ENCODE data around the gene ACAD10. TPM values are rescaled to one million over a fixed set of nuclear protein-coding genes. Genes with fewer than 3 reads are reported as not detected.

The ACAD10 gene
- total RNA-seq, 4 donors from 2014 or later, result 8.8 to 21.6 (median 16.8) TPM

DNA sequence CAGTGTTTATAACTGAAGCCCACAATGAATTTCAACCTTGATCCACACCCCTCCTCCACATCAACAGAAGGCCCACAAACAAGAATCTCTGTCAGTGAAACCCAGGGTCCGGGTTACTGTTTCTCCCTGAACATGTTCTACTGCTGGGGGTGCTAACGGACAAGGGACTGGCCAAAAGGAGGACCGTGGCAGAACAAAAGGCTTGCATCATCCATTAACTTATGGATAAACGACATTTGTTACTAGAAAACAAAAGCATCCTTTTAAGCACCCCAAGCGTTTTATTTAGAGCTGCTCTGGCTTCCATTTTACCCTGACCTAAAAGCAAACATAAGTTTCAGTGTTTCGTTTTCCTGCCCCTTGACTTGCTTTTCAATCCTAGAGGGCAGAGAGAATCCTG lies 32.3 kb upstream of the ACAD10 start:
- peaks cover 70 to 99% (median 92%) of the 10 kb centered on the region in 4 donors for H3K36me3 ChIP-seq
- intact Hi-C loops (cut with DNase I), result no loop called here

DNA sequence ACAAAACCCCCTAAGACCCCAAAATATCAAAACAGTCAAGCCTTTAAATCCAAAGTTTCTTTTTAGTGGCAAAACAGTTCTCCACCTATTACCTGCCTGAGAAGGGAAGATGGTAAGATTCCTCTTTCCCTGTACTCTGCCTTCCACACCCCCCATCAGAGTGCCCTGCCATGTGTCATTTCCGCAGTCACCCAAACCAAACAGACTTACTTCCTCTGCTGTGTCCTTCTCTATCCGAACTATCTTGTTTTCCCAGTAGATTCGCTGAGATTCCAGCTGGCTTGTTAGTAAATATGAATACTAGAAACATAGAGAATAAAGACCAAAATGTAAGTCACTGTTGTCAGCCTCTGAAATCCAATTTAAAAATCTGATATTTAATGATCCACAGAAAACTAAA lies 30.5 kb upstream of the ACAD10 start:
- intact Hi-C loops (cut with DNase I), result no loop called here
- no peaks in the 10 kb centered on the region for H3K4me1 ChIP-seq
- no peak for TF ChIP-seq POLR2A (IDR thresholded peaks at IDR 0.05; ENCODE audit: low read depth)
- TF ChIP-seq EP300 (IDR thresholded peaks at IDR 0.05), result no peak
- TF ChIP-seq, protein P1, sequence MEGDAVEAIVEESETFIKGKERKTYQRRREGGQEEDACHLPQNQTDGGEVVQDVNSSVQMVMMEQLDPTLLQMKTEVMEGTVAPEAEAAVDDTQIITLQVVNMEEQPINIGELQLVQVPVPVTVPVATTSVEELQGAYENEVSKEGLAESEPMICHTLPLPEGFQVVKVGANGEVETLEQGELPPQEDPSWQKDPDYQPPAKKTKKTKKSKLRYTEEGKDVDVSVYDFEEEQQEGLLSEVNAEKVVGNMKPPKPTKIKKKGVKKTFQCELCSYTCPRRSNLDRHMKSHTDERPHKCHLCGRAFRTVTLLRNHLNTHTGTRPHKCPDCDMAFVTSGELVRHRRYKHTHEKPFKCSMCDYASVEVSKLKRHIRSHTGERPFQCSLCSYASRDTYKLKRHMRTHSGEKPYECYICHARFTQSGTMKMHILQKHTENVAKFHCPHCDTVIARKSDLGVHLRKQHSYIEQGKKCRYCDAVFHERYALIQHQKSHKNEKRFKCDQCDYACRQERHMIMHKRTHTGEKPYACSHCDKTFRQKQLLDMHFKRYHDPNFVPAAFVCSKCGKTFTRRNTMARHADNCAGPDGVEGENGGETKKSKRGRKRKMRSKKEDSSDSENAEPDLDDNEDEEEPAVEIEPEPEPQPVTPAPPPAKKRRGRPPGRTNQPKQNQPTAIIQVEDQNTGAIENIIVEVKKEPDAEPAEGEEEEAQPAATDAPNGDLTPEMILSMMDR (IDR thresholded peaks at IDR 0.05), result no peak
- H3K4me3 ChIP-seq, result no peak overlapping the region
- 88% methylated on average over 3 of the region's 3 CpGs for WGBS
- H3K9me3 ChIP-seq, result no peaks in the 10 kb centered on the region
- H3K27ac ChIP-seq (replicated peaks in 1 of 4), result no peak overlapping the region
- H3K36me3 ChIP-seq, result peaks cover 73 to 99% (median 93%) of the 10 kb centered on the region in 4 donors
- DNase-seq (ENCODE audit: extremely low spot score), result no peak
- H3K27me3 ChIP-seq, result no peaks in the 10 kb centered on the region

More for the DNA sequence above, 32.3 kb upstream of the ACAD10 start:
- no peak for DNase-seq (ENCODE audit: extremely low spot score)
- WGBS, result 89% methylated on average over 6 of the region's 6 CpGs
- Histone ChIP-seq H3K27ac (replicated peaks in 1 of 4) (no peak overlapping the region), H3K4me3 (no peak overlapping the region), H3K27me3 (no peaks in the 10 kb centered on the region), H3K4me1 (no peaks in the 10 kb centered on the region), H3K9me3 (no peaks in the 10 kb centered on the region)
- TF ChIP-seq POLR2AphosphoS5 (IDR thresholded peaks at IDR 0.05) (no peak), EP300 (IDR thresholded peaks at IDR 0.05) (no peak), POLR2A (IDR thresholded peaks at IDR 0.05; ENCODE audit: low read depth) (no peak)
- TF ChIP-seq, protein P1 (IDR thresholded peaks at IDR 0.05), result no peak

DNA sequence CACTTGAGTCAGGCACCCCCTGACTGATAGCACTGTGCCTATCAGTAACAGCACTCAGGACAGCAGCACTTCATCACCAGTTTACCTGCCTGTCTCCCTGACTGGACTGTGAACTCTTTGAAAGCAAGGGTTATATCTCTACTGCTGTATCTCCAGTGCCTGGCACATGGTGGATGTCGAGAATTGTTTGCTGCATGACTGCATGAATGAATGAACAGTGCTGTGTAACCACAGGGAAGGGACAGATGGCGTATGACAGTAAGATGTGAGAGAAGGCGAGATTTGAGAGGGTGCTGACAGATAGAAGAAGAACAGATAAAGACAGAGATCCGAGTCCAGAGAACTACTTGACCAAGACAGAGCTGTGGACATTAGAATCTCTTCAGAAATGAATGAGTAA lies 29.8 kb upstream of the ACAD10 start:
- no peaks in the 10 kb centered on the region for H3K4me1 ChIP-seq
- H3K4me3 ChIP-seq, result no peak overlapping the region
- 91% methylated on average over 4 of the region's 4 CpGs for WGBS
- DNase-seq (ENCODE audit: extremely low spot score), result no peak
- no peaks in the 10 kb centered on the region for H3K27me3 ChIP-seq
- H3K9me3 ChIP-seq, result no peaks in the 10 kb centered on the region
- peaks cover 67 to 99% (median 92%) of the 10 kb centered on the region in 4 donors for H3K36me3 ChIP-seq
- H3K27ac ChIP-seq (replicated peaks in 1 of 4), result no peak overlapping the region
- TF ChIP-seq POLR2AphosphoS5 (IDR thresholded peaks at IDR 0.05) (no peak), POLR2A (IDR thresholded peaks at IDR 0.05; ENCODE audit: low read depth) (no peak), EP300 (IDR thresholded peaks at IDR 0.05) (no peak)
- TF ChIP-seq, protein P1 (IDR thresholded peaks at IDR 0.05), result no peak
- intact Hi-C loops (cut with DNase I), result no loop called here

DNA sequence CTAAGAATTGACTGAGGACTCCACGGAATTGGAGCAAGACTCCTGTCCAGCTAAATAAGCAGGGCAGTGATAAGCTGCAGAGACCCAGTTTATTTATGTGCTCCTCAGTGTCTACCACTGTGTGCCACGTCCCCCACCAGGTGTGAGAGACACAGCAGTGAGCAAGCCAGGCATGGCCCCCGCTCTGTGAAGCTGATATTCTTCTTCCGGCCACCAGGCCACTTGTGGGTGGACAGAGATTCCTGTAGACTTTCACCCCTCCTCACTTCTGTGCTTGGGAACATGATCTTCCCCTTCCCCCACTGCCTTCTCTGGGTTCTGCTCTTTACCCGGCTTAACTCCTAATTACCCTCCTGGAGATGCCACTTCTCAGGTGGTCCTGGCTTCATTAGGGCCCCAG lies 21.4 kb upstream of the ACAD10 start:
- DNase-seq (ENCODE audit: extremely low spot score), result no peak
- Histone ChIP-seq H3K9me3 (no peaks in the 10 kb centered on the region), H3K27me3 (no peaks in the 10 kb centered on the region), H3K4me1 (no peaks in the 10 kb centered on the region), H3K36me3 (peaks cover 31 to 95% (median 85%) of the 10 kb centered on the region in 4 donors), H3K27ac (replicated peaks in 1 of 4) (no peak overlapping the region), H3K4me3 (no peak overlapping the region)
- no peak for TF ChIP-seq EP300 (IDR thresholded peaks at IDR 0.05)
- TF ChIP-seq, protein P1 (IDR thresholded peaks at IDR 0.05), result no peak
- TF ChIP-seq POLR2A (IDR thresholded peaks at IDR 0.05; ENCODE audit: low read depth), result no peak
- TF ChIP-seq POLR2AphosphoS5 (IDR thresholded peaks at IDR 0.05), result no peak
- WGBS, result 90% methylated on average over 5 of the region's 5 CpGs
- intact Hi-C loops (cut with DNase I), result no loop called here
